CD4-positive, alpha-beta T cell treated with Interleukin-6 for 4 hours (primary cell): ENCODE results near the gene EXOC6B.

Experiments used
- DNase-seq: peaks from one replicate; pipeline ENCODE4 v3.0.0-alpha.2; 2020; ENCODE audit warnings: mixed read lengths

The EXOC6B gene

GRCh38 chr2:72204156-72204785 is 621.6 kb downstream of the EXOC6B start:
- DNase-seq, result no peak

DNA sequence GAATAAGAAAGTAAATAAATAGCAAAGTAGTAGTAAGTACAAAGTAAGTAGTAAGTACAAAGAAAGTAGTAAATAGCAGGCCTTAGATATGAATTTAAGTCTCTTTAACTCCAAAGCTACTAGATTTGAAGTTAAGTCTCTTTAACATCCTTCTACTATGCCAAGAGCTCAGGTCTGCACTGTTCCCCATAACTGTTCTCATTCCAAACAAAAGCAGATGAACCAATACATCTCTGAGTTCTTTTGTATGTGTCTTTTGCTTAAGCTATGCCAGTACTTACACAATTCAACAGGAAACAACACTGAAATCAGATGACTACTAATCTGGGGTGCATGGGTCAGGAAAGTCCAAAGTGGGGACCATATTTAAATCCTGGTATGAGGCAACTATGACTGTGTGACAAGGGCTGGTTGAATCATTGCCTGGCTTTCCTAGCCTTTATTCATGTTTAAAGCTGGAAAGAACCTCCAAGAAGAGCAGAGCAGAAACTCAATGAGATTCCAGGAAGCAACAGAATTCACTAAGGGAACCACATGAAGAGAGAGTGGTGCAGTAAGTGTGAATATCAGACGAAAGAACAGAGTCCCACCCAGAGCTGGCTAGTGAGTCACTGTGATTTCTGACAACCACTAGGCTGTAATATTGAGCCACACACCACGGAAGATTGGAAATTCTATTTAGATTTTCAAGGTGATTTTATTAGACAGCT is 627.1 kb downstream of the EXOC6B start:
- DNase-seq, result no peak

DNA sequence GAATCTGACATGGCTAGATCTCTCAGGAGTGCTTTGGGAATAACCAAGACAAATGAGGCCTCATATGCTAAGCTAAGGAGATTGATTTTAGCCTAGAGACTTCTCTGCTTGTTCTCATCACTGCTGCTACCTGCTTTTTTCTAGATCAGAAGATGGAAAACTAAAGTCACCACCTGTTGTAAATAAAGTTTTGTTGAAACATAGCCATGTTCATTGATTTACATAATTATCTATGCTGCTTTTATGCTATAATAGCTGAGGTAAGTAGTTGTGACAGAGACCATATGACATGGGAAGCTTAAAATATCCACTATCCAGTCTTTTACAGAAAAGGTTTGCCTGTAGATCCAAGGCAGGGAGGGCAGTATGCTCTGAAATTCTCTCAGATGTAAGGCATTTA is 632.1 kb downstream of the EXOC6B start:
- DNase-seq, result no peak

GRCh38 chr2:72191441-72191840 is 634.4 kb downstream of the EXOC6B start:
- no peak for DNase-seq

- DNase-seq, result no peak
Observed at GRCh38 chr2:72185206-72185605, 640.6 kb downstream of the EXOC6B start.

GRCh38 chr2:72183466-72183865 is 642.4 kb downstream of the EXOC6B start:
- DNase-seq, result no peak

- DNase-seq, result no peak
Observed at GRCh38 chr2:72183016-72183415, 642.8 kb downstream of the EXOC6B start.

- no peak for DNase-seq
Observed at GRCh38 chr2:72182547-72182946, 643.3 kb downstream of the EXOC6B start.

DNA sequence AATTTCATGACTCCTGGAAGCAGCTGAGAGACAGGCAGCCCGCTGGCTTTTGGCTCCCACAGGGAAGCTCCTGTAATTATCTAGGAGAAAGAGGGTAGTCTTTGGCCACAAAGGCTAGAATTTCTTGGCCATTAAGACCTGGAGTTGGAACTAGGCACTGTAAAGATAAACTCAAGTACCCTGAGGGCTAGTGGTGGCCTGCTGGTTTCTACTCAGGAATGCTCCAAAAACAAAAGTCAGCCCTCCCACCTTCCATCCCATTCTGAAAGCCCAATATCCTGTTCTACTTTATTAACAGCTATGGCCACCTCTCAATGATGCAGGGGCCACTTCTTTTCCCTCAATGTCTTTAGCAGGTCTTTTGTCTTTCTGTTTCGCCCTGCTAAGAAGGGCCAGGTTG is 644.2 kb downstream of the EXOC6B start:
- DNase-seq, result no peak

GRCh38 chr2:72180351-72180750 is 645.5 kb downstream of the EXOC6B start:
- DNase-seq, result no peak

DNA sequence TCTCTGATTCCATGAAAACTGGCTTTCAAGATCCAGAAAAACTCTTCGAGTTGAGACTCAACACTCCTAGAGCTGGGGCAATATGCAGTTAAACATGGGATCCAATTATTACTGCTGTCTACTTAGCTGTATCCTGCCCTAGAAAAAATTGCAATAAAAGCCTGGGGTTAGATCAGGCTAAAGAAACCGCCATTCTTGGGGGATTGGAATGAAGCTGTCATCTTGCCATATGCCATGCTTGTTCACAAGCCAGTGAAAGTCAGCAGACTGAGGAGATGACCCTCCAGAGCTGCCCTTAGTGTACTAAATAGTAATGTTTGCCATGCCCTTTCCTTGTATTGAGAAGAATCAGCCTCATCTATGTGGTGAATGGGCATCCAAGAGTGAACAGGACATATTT is 647.3 kb downstream of the EXOC6B start:
- no peak for DNase-seq

DNA sequence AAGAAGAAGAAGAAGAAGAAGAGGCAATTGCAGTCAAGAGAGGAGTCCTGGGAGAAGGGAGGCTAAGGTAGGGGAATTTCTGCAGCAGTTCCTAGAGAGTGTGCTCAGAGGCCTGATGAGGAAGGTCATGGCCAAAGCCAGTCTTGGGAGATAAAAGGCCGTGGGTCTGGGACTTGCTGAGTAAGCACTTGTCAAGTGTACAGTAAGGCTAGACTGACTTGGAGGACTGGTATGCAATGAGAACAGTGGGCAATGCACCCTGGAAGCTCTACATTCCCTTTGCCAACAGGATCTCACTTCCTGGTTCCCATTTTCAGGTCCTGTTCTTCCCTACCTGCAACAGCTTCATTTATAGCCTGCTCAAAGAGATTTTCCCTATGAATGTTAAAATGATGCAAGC is 649.6 kb downstream of the EXOC6B start:
- DNase-seq, result no peak

- DNase-seq, result no peak
Observed at GRCh38 chr2:72175636-72176035, 650.2 kb downstream of the EXOC6B start.

DNA sequence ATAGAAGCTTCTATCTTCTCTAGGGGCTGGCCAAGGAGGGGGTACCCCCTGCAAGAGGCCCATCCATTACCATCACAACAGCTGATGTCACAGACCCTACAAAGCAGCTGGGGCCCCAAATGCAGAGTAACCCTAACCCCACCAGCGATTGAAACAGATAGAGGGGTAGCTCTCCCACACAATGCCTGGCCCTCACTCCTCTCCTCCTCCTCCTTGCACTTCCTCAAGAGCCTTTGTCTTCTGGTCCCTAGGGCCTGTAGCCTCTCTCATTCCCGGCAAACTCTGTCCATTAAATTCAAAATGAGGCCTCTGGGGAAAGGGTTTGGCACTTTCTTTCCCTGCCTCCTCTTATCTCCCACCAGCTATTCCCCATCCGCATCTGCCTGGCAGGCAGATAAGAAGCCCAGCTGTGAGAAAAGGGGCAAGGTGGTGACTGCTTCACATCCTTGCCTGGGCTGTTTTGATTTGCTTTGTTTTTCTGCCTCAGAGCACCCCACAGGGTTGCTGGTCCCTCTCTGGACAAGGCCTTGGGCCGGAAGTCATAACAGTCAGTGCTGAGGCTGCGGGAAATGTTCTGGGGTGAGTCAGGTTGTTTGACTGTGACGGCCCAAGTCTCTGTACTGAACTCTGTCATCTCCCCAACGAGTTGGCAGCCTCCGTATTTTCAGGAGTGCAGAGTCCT is 652.1 kb downstream of the EXOC6B start:
- DNase-seq, result no peak

DNA sequence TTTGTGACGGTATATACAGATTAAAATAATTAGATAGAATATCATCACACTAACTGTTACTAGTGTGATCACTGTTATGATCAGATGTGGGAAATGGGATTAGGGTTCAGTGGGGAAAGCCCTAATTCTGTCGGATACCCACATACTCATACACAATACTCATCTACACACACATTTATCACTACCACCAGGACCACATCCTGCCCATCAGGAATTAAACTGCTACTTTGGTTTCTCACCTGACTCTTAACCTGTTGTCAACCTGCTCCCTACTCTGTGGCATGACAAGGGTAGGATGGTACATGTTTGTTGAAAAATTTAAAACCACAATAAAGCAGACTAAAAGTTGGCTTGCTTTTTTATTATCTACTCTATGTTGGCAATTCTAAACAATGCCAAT is 653.4 kb downstream of the EXOC6B start:
- DNase-seq, result no peak

GRCh38 chr2:72166279-72166678 is 659.6 kb downstream of the EXOC6B start:
- no peak for DNase-seq

GRCh38 chr2:72165792-72166191 is 660.0 kb downstream of the EXOC6B start:
- DNase-seq, result no peak

GRCh38 chr2:72162574-72162973 is 663.3 kb downstream of the EXOC6B start:
- DNase-seq, result no peak

DNA sequence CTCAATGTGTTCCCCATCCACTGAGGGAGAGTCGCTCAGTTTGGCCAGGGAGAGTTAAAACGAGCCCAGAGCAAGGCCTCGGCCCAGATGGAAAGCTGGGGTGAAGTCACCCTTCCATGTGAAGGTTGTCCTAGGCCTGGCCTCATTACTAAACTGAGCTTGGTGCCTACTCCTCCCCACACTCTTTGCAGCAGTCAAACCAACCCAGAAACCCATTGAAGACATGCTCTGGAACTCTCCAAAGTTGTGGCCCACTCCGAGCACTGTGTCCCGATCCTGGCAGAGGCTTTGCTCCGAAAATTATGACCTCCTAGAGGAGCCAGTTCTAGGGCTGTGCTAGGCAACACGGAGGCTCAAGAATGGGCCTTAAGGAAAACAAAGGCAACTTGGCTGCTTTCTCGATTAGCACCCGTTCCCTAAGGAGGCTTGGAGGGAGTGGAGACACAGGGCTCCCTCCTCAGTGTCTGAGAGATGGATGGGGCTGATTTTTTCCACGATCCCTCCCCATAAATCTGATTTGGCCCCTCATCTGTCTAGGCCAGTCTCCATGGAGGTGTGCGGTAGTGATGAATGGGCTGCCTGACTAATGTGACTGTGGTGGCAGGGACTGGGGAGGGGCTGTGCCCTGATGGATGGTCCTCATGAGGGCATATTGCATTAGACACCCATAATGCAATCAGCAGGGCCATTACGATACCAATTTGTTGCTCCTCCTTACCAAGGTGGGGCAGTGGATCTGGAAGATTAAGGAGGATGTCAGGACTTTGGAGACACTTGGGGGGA is 666.4 kb downstream of the EXOC6B start:
- DNase-seq, result no peak

- DNase-seq, result no peak
Observed at GRCh38 chr2:72157871-72158771, 667.7 kb downstream of the EXOC6B start.

DNA sequence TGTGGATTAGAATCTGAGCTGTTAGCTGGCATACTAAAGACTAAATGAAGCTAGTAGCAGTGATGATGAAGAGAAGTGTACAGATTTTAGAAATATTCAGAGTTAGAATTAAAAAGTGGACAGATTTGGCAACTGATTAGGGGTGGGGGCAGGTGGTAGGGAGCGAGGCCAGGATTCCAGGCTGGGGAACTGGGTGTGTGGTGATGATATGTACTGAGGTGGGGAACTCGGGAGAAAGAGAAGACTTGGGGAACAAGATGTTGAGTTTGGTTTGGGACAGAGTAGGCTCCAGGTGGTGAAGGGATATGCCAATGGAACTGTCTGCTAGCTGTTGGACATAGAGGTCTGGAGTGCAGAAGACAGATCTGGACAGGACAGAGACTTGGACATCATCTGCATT is 669.0 kb downstream of the EXOC6B start:
- no peak for DNase-seq

- DNase-seq, result no peak
Observed at GRCh38 chr2:72155737-72156136, 670.1 kb downstream of the EXOC6B start.
